HAP-1 (cell line): ENCODE data around the gene FBXO44.
A peak's percentile ranks its signal among the peaks of the same experiment; 100 is the strongest.

ENCODE experiments used
- DNase-seq, 2 experiments: peaks; one replicate each; pipeline ENCODE4 v3.0.0-alpha.2; 2016 to 2020; ENCODE audit warnings: low spot score in 2 of 2
- H3K27me3 ChIP-seq: fragments of 250-450 bp; sonication (Bioruptor Pico); 2 replicates; pipeline ENCODE4 v1.5.1; 2020; ENCODE audit warnings: low read depth, mild to moderate bottlenecking, moderate library complexity
- H3K36me3 ChIP-seq: fragments of 250-450 bp; sonication (Bioruptor Pico); replicated peaks from 2 replicates; pipeline ENCODE4 v1.5.1; 2020; ENCODE audit warnings: mild to moderate bottlenecking
- H3K4me1 ChIP-seq: fragments of 250-450 bp; sonication (Bioruptor Pico); 2 replicates; pipeline ENCODE4 v1.5.1; 2020; ENCODE audit warnings: mild to moderate bottlenecking
- H3K4me3 ChIP-seq: fragments of 250-450 bp; sonication (Bioruptor Pico); 2 replicates; pipeline ENCODE4 v1.5.1; 2020; ENCODE audit warnings: mild to moderate bottlenecking, moderate library complexity
- H3K9me3 ChIP-seq: fragments of 250-450 bp; sonication (Bioruptor Pico); 2 replicates; pipeline ENCODE4 v1.5.1; 2020; ENCODE audit warnings: mild to moderate bottlenecking, moderate library complexity
- in situ Hi-C: fragments of 300-500 bp; cut with MboI; formaldehyde crosslinking; loops from 3 replicates; pipeline ENCODE4 v1.14.3; 2020; ENCODE audit warnings: low sequenced_read_pairs, inconsistent platforms, mixed read lengths

The FBXO44 gene

GRCh38 chr1:11705596-11705995 is 50.9 kb downstream of the FBXO44 start:
- Histone ChIP-seq H3K4me3 (no peak overlapping the region), H3K4me1 (peaks cover 4% of the 10 kb centered on the region)
- in situ Hi-C loops = no loop called here

GRCh38 chr1:11706292-11706691 is 51.6 kb downstream of the FBXO44 start:
- H3K36me3 ChIP-seq = no peaks in the 10 kb centered on the region
- in situ Hi-C loops = no loop called here
- H3K4me3 ChIP-seq = no peak overlapping the region
- H3K4me1 ChIP-seq = peaks cover 4% of the 10 kb centered on the region
- H3K27me3 ChIP-seq = no peaks in the 10 kb centered on the region
- no peak for DNase-seq
- H3K9me3 ChIP-seq = no peaks in the 10 kb centered on the region

More at GRCh38 chr1:11705596-11705995, 50.9 kb downstream of the FBXO44 start:
- no peak for DNase-seq
- Histone ChIP-seq H3K27me3 (no peaks in the 10 kb centered on the region), H3K36me3 (no peaks in the 10 kb centered on the region), H3K9me3 (no peaks in the 10 kb centered on the region)

GRCh38 chr1:11707621-11708276 is 53.1 kb downstream of the FBXO44 start:
- Histone ChIP-seq H3K4me3 (no peak overlapping the region), H3K9me3 (no peaks in the 10 kb centered on the region), H3K27me3 (no peaks in the 10 kb centered on the region), H3K4me1 (peaks cover 4% of the 10 kb centered on the region), H3K36me3 (no peaks in the 10 kb centered on the region)
- in situ Hi-C loops = no loop called here
- peak; percentile 8 to 68 for DNase-seq

- H3K36me3 ChIP-seq = no peaks in the 10 kb centered on the region
- no peak for DNase-seq
- peaks cover 4% of the 10 kb centered on the region for H3K4me1 ChIP-seq
- H3K4me3 ChIP-seq = no peak overlapping the region
- H3K9me3 ChIP-seq = no peaks in the 10 kb centered on the region
- H3K27me3 ChIP-seq = no peaks in the 10 kb centered on the region
- in situ Hi-C loops = no loop called here
Observed at GRCh38 chr1:11708554-11709350, 54.1 kb downstream of the FBXO44 start.

- Histone ChIP-seq H3K4me1 (peaks cover 4% of the 10 kb centered on the region), H3K27me3 (no peaks in the 10 kb centered on the region), H3K9me3 (no peaks in the 10 kb centered on the region), H3K36me3 (no peaks in the 10 kb centered on the region), H3K4me3 (no peak overlapping the region)
- in situ Hi-C loops = loop anchor here (10.0 kb wide), 1 partner anchor 237 kb away; the partner anchor contains the start of gene DISP3
- DNase-seq = no peak
Observed at GRCh38 chr1:11711490-11711889, 56.8 kb downstream of the FBXO44 start.

GRCh38 chr1:11712285-11712684 is 57.6 kb downstream of the FBXO44 start:
- no peaks in the 10 kb centered on the region for H3K27me3 ChIP-seq
- in situ Hi-C loops = loop anchor here (10.0 kb wide), 1 partner anchor 237 kb away; the partner anchor contains the start of gene DISP3

More at GRCh38 chr1:11712285-11712684, 57.6 kb downstream of the FBXO44 start:
- no peaks in the 10 kb centered on the region for H3K9me3 ChIP-seq
- peaks cover 4% of the 10 kb centered on the region for H3K4me1 ChIP-seq
- H3K36me3 ChIP-seq = no peaks in the 10 kb centered on the region
- no peak for DNase-seq
- no peak overlapping the region for H3K4me3 ChIP-seq
